HEK293 (cell line): Measurements from ENCODE around the gene ST6GAL1.

Experiments
- CTCF ChIA-PET: fragments of 350-600 bp; formaldehyde crosslinking; extraction: SDS; loops from one replicate; lab custom pipeline; 2021; ENCODE audit warnings: antibody characterized with exemption; lab: Yijun Ruan, JAX
- POLR2A ChIA-PET: fragments of 300-600 bp; formaldehyde crosslinking; extraction: SDS; loops from one replicate; lab custom pipeline; 2020; ENCODE audit warnings: antibody characterized with exemption, inconsistent platforms; lab: Yijun Ruan, JAX
- H3K27ac ChIP-seq: fragments of 200-500 bp; sonication (Bioruptor generic); 2 replicates; pipeline ENCODE4 v1.5.1; 2014; ENCODE audit warnings: low read depth, low read length, control low read depth, inconsistent platforms; ENCODE audit errors: extremely low read depth
- H3K36me3 ChIP-seq, 2 experiments: fragments of 200-500 bp in 1 of 2; sonication (Bioruptor generic) in 1 of 2; 1 replicate in 1 of 2; 2 replicates in 1 of 2; pipeline ENCODE4 v1.5.1; 2014 to 2017; ENCODE audit warnings: inconsistent platforms in 2 of 2, low read length in 2 of 2; ENCODE audit not compliant: control insufficient read depth in 2 of 2, insufficient read depth in 1 of 2
- H3K4me1 ChIP-seq: fragments of 200-500 bp; sonication (Bioruptor generic); 2 replicates; pipeline ENCODE4 v1.5.1; 2014; ENCODE audit warnings: mild to moderate bottlenecking, low read length, inconsistent platforms; ENCODE audit not compliant: control insufficient read depth, insufficient read depth
- H3K4me3 ChIP-seq: 2 replicates; pipeline ENCODE4 v1.5.1; 2011; ENCODE audit warnings: low read depth, mild to moderate bottlenecking, control low read depth, low read length, moderate library complexity
- H3K9me3 ChIP-seq: fragments of 200-500 bp; sonication (Bioruptor generic); 2 replicates; pipeline ENCODE4 v1.5.1; 2014; ENCODE audit warnings: low read depth, low read length, inconsistent platforms; ENCODE audit not compliant: control insufficient read depth, insufficient read depth
- BCL11A ChIP-seq: fragments of 450-650 bp; formaldehyde crosslinking; IDR thresholded peaks from 2 replicates; pipeline ENCODE4 v1.5.1; 2016; ENCODE audit warnings: low read depth, missing biosample characterization, missing genetic modification characterization
- KLF7 ChIP-seq: fragments of 450-650 bp; formaldehyde crosslinking; IDR thresholded peaks from 2 replicates; pipeline ENCODE4 v1.5.1; 2016; ENCODE audit warnings: missing biosample characterization, missing genetic modification characterization, borderline replicate concordance
- ZBTB11 ChIP-seq: fragments of 450-650 bp; formaldehyde crosslinking; conservative IDR thresholded peaks from 2 replicates; pipeline ENCODE4 v1.5.1; 2016; ENCODE audit warnings: low read depth, missing biosample characterization, missing genetic modification characterization
- ZFP69B ChIP-seq: fragments of 450-650 bp; formaldehyde crosslinking; IDR thresholded peaks from 2 replicates; pipeline ENCODE4 v1.5.1; 2016; ENCODE audit warnings: missing biosample characterization, missing genetic modification characterization
- ZNF112 ChIP-seq: fragments of 450-650 bp; formaldehyde crosslinking; IDR thresholded peaks from 2 replicates; pipeline ENCODE4 v1.5.0; 2017; ENCODE audit warnings: missing biosample characterization, missing genetic modification characterization
- ZNF146 ChIP-seq: fragments of 450-650 bp; formaldehyde crosslinking; IDR thresholded peaks from 2 replicates; pipeline ENCODE4 v1.5.1; 2016; ENCODE audit warnings: missing biosample characterization, missing genetic modification characterization
- ZNF157 ChIP-seq: fragments of 450-650 bp; formaldehyde crosslinking; IDR thresholded peaks from 2 replicates; pipeline ENCODE4 v1.5.1; 2016; ENCODE audit warnings: missing biosample characterization, missing genetic modification characterization
- ZNF169 ChIP-seq: fragments of 450-650 bp; formaldehyde crosslinking; IDR thresholded peaks from 2 replicates; pipeline ENCODE4 v1.5.1; 2016; ENCODE audit warnings: missing biosample characterization, missing genetic modification characterization
- ZNF174 ChIP-seq: fragments of 450-650 bp; formaldehyde crosslinking; IDR thresholded peaks from 2 replicates; pipeline ENCODE4 v1.5.0; 2017; ENCODE audit warnings: missing biosample characterization, mild to moderate bottlenecking, missing genetic modification characterization
- ZNF26 ChIP-seq: fragments of 450-650 bp; formaldehyde crosslinking; IDR thresholded peaks from 2 replicates; pipeline ENCODE4 v1.5.1; 2016; ENCODE audit warnings: missing biosample characterization, missing genetic modification characterization
- ZNF292 ChIP-seq: fragments of 450-650 bp; formaldehyde crosslinking; IDR thresholded peaks from 2 replicates; pipeline ENCODE4 v1.5.1; 2016; ENCODE audit warnings: low read depth, missing biosample characterization, missing genetic modification characterization, borderline replicate concordance
- ZNF341 ChIP-seq: fragments of 450-650 bp; formaldehyde crosslinking; IDR thresholded peaks from 2 replicates; pipeline ENCODE4; 2016; ENCODE audit warnings: low read depth, missing biosample characterization, missing genetic modification characterization
- ZNF366 ChIP-seq: fragments of 450-650 bp; formaldehyde crosslinking; conservative IDR thresholded peaks from 2 replicates; pipeline ENCODE4 v1.5.1; 2016; ENCODE audit warnings: missing biosample characterization, missing genetic modification characterization
- ZNF416 ChIP-seq: fragments of 450-650 bp; formaldehyde crosslinking; IDR thresholded peaks from 2 replicates; pipeline ENCODE4 v1.5.1; 2016; ENCODE audit warnings: missing biosample characterization, missing genetic modification characterization
- ZNF473 ChIP-seq: fragments of 450-650 bp; formaldehyde crosslinking; IDR thresholded peaks from 2 replicates; pipeline ENCODE4 v1.5.1; 2017; ENCODE audit warnings: missing biosample characterization, missing genetic modification characterization
- ZNF48 ChIP-seq: fragments of 450-650 bp; formaldehyde crosslinking; IDR thresholded peaks from 2 replicates; pipeline ENCODE4 v1.5.1; 2016; ENCODE audit warnings: missing biosample characterization, missing genetic modification characterization
- ZNF624 ChIP-seq: fragments of 450-650 bp; formaldehyde crosslinking; IDR thresholded peaks from 2 replicates; pipeline ENCODE4 v1.5.1; 2017; ENCODE audit warnings: missing biosample characterization, missing genetic modification characterization
- ZNF707 ChIP-seq: fragments of 450-650 bp; formaldehyde crosslinking; IDR thresholded peaks from 2 replicates; pipeline ENCODE4 v1.5.1; 2016; ENCODE audit warnings: missing biosample characterization, missing genetic modification characterization
- ZNF791 ChIP-seq: fragments of 450-650 bp; formaldehyde crosslinking; IDR thresholded peaks from 2 replicates; pipeline ENCODE4 v1.5.1; 2016; ENCODE audit warnings: missing biosample characterization, missing genetic modification characterization
- ZNF830 ChIP-seq: fragments of 450-650 bp; IDR thresholded peaks from 2 replicates; pipeline ENCODE4 v1.5.0; 2018; ENCODE audit warnings: missing biosample characterization, missing genetic modification characterization, low read depth, mild to moderate bottlenecking, moderate library complexity
- ZSCAN16 ChIP-seq: fragments of 450-650 bp; formaldehyde crosslinking; IDR thresholded peaks from 2 replicates; pipeline ENCODE4 v1.5.1; 2016; ENCODE audit warnings: missing biosample characterization, missing genetic modification characterization
- TF ChIP-seq, protein P1 (sequence below): fragments of 450-650 bp; formaldehyde crosslinking; IDR thresholded peaks from 2 replicates; pipeline ENCODE4 v1.5.1; 2016; ENCODE audit warnings: missing biosample characterization, missing genetic modification characterization

Gene ST6GAL1

DNA sequence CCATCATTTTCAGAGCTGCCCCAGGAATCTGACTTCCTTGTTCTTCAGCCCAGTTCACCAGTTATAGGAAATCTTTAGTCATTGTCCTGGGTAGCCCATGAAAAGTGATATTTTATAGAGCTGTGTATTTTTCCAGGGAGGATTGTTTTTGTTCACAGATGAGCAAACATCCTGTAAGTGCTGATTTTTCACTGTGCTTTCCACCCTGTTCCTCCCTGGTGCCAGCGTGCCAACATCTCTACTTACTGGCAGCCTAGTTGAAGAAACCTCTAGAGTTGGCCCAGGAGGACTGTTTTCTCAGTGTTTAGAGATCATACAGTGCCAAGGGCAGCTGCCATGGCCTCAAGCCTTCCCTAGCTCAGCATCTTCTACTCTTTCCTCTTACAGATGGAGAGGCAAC, 41.3 kb downstream of the ST6GAL1 start:
- TF ChIP-seq ZBTB11 (tag by site-specific recombination) (no peak), ZNF174 (tag by site-specific recombination) (no peak), ZFP69B (tag by site-specific recombination) (no peak), ZNF169 (tag by site-specific recombination) (no peak), ZNF830 (no peak)
- Histone ChIP-seq H3K4me1 (no peaks in the 10 kb centered on the region), H3K9me3 (no peaks in the 10 kb centered on the region), H3K36me3 (no peaks in the 10 kb centered on the region), H3K4me3 (no peak overlapping the region), H3K27ac (no peak overlapping the region)
- CTCF ChIA-PET, result interaction anchor here (0.6 kb wide), 2 partner anchors 18 to 880 kb away, joined by 4 read pairs; no protein-coding TSS in a partner anchor
- POLR2A ChIA-PET, result no interaction called here

DNA sequence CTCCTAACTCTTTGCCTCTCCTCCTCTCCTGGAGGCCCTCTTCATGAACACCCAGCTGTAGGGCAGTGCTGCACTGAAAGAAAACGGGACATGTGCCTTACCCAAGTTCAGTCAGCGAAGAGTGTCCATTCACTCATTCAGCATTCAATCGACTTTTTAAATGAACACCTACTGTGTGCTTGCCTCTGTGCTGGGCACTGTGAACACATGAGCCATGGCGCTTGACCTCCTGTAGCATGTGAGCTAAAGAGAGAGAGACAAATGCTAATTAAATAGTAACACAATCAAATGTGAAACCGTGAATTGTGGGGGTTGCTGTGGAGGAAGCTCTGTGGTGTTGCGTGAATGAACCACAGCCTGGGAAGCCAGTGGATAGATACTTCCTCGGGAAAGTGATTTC, 43.4 kb downstream of the ST6GAL1 start:
- Histone ChIP-seq H3K4me3 (no peak overlapping the region), H3K27ac (no peak overlapping the region), H3K4me1 (peaks cover 4% of the 10 kb centered on the region; the same call in 1 of the 2 replicates), H3K36me3 (no peaks in the 10 kb centered on the region), H3K9me3 (no peaks in the 10 kb centered on the region)
- TF ChIP-seq ZNF416 (tag by site-specific recombination) (no peak), BCL11A (tag by site-specific recombination) (no peak), ZNF292 (tag by site-specific recombination) (no peak), ZNF112 (tag by site-specific recombination) (no peak), ZNF624 (tag by site-specific recombination) (no peak), ZSCAN16 (tag by site-specific recombination) (no peak), ZNF707 (tag by site-specific recombination) (no peak), ZNF157 (tag by site-specific recombination) (no peak), KLF7 (tag by site-specific recombination) (no peak), ZNF366 (tag by site-specific recombination) (no peak), ZNF174 (tag by site-specific recombination) (no peak), ZNF146 (no peak), ZNF26 (tag by site-specific recombination) (no peak), ZNF48 (tag by site-specific recombination) (no peak), ZNF341 (no peak), ZNF473 (tag by site-specific recombination) (no peak), ZNF791 (tag by site-specific recombination) (no peak)
- TF ChIP-seq, protein P1, sequence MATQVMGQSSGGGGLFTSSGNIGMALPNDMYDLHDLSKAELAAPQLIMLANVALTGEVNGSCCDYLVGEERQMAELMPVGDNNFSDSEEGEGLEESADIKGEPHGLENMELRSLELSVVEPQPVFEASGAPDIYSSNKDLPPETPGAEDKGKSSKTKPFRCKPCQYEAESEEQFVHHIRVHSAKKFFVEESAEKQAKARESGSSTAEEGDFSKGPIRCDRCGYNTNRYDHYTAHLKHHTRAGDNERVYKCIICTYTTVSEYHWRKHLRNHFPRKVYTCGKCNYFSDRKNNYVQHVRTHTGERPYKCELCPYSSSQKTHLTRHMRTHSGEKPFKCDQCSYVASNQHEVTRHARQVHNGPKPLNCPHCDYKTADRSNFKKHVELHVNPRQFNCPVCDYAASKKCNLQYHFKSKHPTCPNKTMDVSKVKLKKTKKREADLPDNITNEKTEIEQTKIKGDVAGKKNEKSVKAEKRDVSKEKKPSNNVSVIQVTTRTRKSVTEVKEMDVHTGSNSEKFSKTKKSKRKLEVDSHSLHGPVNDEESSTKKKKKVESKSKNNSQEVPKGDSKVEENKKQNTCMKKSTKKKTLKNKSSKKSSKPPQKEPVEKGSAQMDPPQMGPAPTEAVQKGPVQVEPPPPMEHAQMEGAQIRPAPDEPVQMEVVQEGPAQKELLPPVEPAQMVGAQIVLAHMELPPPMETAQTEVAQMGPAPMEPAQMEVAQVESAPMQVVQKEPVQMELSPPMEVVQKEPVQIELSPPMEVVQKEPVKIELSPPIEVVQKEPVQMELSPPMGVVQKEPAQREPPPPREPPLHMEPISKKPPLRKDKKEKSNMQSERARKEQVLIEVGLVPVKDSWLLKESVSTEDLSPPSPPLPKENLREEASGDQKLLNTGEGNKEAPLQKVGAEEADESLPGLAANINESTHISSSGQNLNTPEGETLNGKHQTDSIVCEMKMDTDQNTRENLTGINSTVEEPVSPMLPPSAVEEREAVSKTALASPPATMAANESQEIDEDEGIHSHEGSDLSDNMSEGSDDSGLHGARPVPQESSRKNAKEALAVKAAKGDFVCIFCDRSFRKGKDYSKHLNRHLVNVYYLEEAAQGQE, result no peak
- ChIA-PET POLR2A (no interaction called here), CTCF (no interaction called here)
